HL-60 (cell line): ENCODE results near the gene EEIG2.

Experiments used
- GABPA ChIP-seq: IDR thresholded peaks from 2 replicates; pipeline ENCODE4 v1.6.1; 2012; ENCODE audit warnings: low read depth
- TF ChIP-seq, protein P1 (sequence below): IDR thresholded peaks from one replicate; pipeline ENCODE4 v1.5.1; 2011; ENCODE audit warnings: low read length, control low read depth, inconsistent platforms; ENCODE audit not compliant: insufficient read depth

DNA sequence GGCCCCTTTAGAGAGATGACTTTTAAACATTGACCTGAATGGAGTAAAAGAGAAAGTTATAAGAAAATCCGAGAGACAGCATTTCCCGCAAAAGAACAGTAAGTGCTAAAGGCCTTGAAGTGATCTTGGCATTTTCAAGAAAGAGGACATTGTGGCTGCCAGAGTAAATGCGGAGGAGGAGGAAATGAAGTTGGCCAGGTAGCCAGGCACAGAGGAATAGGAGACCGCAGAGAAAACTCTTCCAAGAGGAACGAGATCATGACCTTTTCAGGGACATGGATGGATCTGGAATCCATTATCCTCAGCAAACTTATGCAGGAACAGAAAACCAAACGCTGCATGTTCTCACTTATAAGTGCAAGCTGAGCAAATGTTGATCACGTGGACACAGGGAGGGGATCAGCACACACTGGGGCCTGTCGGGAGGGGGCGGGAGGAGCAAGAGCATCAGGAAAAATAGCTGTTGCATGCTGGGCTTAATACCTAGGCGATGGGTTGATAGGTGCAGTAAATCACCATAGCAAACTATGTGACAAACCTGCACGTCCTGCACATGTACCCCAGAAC lies 49.7 kb downstream of the EEIG2 start:
- TF ChIP-seq GABPA: no peak
- TF ChIP-seq, protein P1, sequence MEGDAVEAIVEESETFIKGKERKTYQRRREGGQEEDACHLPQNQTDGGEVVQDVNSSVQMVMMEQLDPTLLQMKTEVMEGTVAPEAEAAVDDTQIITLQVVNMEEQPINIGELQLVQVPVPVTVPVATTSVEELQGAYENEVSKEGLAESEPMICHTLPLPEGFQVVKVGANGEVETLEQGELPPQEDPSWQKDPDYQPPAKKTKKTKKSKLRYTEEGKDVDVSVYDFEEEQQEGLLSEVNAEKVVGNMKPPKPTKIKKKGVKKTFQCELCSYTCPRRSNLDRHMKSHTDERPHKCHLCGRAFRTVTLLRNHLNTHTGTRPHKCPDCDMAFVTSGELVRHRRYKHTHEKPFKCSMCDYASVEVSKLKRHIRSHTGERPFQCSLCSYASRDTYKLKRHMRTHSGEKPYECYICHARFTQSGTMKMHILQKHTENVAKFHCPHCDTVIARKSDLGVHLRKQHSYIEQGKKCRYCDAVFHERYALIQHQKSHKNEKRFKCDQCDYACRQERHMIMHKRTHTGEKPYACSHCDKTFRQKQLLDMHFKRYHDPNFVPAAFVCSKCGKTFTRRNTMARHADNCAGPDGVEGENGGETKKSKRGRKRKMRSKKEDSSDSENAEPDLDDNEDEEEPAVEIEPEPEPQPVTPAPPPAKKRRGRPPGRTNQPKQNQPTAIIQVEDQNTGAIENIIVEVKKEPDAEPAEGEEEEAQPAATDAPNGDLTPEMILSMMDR: no peak
